Prostate gland (tissue), 2 donors: Measurements from ENCODE around the gene MZT1.

ENCODE experiments used
- CTCF ChIP-seq, 4 experiments: fragments of 200-600 bp in 2 of 4; fragments of 450-650 bp in 2 of 4; sonication (generic) in 2 of 4; IDR thresholded peaks; 1 replicate in 3 of 4; 2 replicates in 1 of 4; pipeline ENCODE4 v1.5.1; 2016 to 2019; ENCODE audit warnings: antibody characterized with exemption in 4 of 4, mild to moderate bottlenecking in 2 of 4, moderate library complexity in 2 of 4
- POLR2A ChIP-seq: fragments of 450-650 bp; IDR thresholded peaks from one replicate; pipeline ENCODE4 v1.6.1; 2016; ENCODE audit warnings: antibody characterized with exemption, mild to moderate bottlenecking
- POLR2AphosphoS5 ChIP-seq: sonication (generic); formaldehyde crosslinking; IDR thresholded peaks from one replicate; pipeline ENCODE4 v1.6.1; 2017; ENCODE audit warnings: antibody characterized with exemption

GRCh38 chr13:72686766-72687165 lies 40.7 kb downstream of the MZT1 start:
- no peak for TF ChIP-seq POLR2A
- TF ChIP-seq CTCF (IDR thresholded peaks at IDR 0.05), result no peak
- no peak for TF ChIP-seq POLR2AphosphoS5
